ENCODE results near the gene NAP1L2.
"Not testable (repeated sequence)": the region's sequence is repeated elsewhere in the genome, so short reads cannot be mapped to it uniquely, and the experiment has no call there.

The NAP1L2 gene

DNA sequence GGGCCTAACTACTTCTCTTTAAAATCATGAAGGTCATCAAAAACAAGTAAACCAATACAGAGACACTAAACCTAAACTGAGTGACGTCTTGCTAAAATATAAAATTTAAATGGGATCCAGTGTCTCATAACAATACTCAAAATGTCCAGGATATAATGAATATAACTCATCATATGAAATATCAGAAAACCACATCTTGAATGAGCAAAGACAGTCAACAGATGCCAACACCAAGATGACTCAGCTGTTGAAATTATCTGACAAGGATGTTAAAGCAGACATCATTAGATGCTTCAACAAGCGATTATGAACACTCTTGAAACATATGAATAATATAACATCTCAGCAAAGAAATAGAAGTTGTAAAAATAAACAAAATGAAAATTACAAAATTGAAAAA is 8.3 kb downstream of the NAP1L2 start:
- no peak overlapping the region for H3K4me3 ChIP-seq (ENCODE audit: low read depth, low read length)
- TF ChIP-seq, protein P1, sequence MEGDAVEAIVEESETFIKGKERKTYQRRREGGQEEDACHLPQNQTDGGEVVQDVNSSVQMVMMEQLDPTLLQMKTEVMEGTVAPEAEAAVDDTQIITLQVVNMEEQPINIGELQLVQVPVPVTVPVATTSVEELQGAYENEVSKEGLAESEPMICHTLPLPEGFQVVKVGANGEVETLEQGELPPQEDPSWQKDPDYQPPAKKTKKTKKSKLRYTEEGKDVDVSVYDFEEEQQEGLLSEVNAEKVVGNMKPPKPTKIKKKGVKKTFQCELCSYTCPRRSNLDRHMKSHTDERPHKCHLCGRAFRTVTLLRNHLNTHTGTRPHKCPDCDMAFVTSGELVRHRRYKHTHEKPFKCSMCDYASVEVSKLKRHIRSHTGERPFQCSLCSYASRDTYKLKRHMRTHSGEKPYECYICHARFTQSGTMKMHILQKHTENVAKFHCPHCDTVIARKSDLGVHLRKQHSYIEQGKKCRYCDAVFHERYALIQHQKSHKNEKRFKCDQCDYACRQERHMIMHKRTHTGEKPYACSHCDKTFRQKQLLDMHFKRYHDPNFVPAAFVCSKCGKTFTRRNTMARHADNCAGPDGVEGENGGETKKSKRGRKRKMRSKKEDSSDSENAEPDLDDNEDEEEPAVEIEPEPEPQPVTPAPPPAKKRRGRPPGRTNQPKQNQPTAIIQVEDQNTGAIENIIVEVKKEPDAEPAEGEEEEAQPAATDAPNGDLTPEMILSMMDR (IDR thresholded peaks at IDR 0.05; ENCODE audit: low read depth, low read length): no peak

DNA sequence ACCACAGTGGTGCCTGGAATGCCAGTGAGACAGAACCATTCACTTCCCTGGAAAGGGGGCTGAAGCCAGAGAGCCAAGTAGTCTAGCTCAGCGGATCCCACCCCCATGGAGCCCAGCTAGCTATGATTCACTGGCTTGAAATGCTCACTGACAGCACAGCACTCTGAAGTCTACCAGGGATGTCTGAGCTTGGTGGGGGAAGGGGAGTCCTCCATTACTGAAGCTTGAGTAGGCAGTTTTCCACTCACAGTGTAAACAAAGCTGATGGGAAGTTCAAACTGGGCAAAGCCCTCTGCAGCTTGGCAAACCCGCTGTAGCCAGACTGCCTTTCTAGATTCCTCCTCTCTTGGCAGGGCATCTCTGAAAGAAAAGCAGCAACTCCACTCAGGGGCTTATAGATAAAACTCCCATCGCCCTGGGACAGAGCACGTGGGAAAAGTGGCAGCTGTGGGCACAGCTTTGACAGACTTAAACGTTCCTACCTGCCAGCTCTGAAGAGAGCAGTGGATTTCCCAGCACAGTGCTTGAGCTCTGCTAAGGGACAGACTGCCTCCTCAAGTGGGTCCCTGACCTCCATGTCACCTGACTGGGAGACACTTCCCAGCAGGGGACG is 32.0 kb downstream of the NAP1L2 start:
- no peak overlapping the region for H3K4me3 ChIP-seq (ENCODE audit: low read depth, low read length)
- TF ChIP-seq, protein P1 (IDR thresholded peaks at IDR 0.05; ENCODE audit: low read depth, low read length): no peak

DNA sequence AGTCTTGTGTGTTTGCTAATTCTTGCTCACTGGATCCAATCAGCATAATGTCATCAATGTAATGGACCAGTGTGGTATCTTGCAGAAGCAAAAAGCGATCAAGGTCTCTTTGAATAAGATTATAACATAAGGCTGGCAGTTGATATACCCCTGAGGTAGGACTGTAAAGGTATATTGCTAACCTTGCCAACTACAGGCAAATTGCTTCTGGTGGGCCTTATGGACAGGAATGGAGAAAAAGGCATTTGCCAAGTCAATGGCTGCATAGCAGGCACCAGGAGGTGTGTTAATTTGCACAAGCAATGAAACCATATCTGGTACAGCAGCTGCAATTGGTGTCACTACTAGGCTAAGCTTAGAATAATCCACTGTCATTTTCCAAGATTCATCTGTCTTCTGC is 45.7 kb downstream of the NAP1L2 start:
- H3K4me3 ChIP-seq (ENCODE audit: low read depth, low read length): not testable (repeated sequence)

Data from WI38 (cell line).